ENCODE results near the gene SLC38A9. TPM values are rescaled to one million over a fixed set of nuclear protein-coding genes. Genes with fewer than 3 reads are reported as not detected.
A peak's percentile ranks its signal among the peaks of the same experiment; 100 is the strongest.

The SLC38A9 gene
- polyA plus RNA-seq, 2 of the 4 experiments (the other 2 are of a cell fraction) = 22.8 to 37.3 TPM

DNA sequence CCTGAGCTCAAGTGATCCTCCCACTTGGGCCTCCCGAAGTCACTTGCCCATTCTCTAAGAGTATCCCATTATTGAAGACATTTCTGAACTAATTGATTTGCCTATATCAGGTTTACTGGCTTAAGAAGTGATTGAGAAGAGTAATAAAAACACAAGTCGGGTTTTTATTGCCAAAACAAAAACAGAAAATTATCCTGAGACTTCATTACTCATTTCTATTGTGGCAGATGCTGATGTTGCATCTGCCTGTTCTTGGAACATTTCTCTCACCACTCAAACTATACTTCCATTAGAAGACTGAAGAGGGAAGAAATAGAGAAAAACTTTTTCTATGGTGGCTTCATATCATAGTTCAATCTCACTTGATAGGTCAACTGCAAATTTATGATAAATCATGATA is 135.5 kb downstream of the SLC38A9 start:
- Histone ChIP-seq H3K9me3 (no peaks in the 10 kb centered on the region), H3K4me2 (peak overlapping the region; percentile 56; the same call in 2 of the 3 replicates), H3K27ac (peak overlapping the region; percentile 33 to 64; a peak in 4 of 6 replicates), H3K4me3 (no peak overlapping the region), H3K4me1 (peaks cover 16% of the 10 kb centered on the region; the same call in 2 of the 3 replicates)
- DNase-seq (ENCODE audit: low read depth in 1 of 2, low spot score in 1 of 2) (no peak), ATAC-seq (no peak), FAIRE-seq (no peak)
- POLR2A ChIA-PET = interaction anchor here (0.7 kb wide), 1 partner anchor 20 kb away, joined by 4 read pairs; no protein-coding TSS in a partner anchor
- WGBS (ENCODE audit: missing lambda C conversion rate) = 49% methylated on average over 2 of the region's 2 CpGs
- TF ChIP-seq CHD2 (IDR thresholded peaks at IDR 0.05; ENCODE audit: low read length, partially characterized antibody) (no peak), RNF2 (IDR thresholded peaks at IDR 0.05; ENCODE audit: borderline replicate concordance, low read depth) (no peak), RFX5 (IDR thresholded peaks at IDR 0.05) (no peak), NPAS2 (CRISPR knock-in tag; IDR thresholded peaks at IDR 0.05; ENCODE audit: borderline replicate concordance) (no peak), NR3C1 (IDR thresholded peaks at IDR 0.05) (no peak), CBX2 (IDR thresholded peaks at IDR 0.05; ENCODE audit: borderline replicate concordance, low read depth) (no peak), KDM5A (IDR thresholded peaks at IDR 0.05) (no peak), EHF (CRISPR knock-in tag; IDR thresholded peaks at IDR 0.05) (no peak), CHD4 (IDR thresholded peaks at IDR 0.05; ENCODE audit: borderline replicate concordance) (no peak), HOXB5 (CRISPR knock-in tag; IDR thresholded peaks at IDR 0.05) (no peak), PHF8 (IDR thresholded peaks at IDR 0.05; ENCODE audit: borderline replicate concordance, low read depth) (no peak), ZFP36 (IDR thresholded peaks at IDR 0.05; ENCODE audit: borderline replicate concordance, partially characterized antibody) (no peak)
- TF ChIP-seq, protein P1, sequence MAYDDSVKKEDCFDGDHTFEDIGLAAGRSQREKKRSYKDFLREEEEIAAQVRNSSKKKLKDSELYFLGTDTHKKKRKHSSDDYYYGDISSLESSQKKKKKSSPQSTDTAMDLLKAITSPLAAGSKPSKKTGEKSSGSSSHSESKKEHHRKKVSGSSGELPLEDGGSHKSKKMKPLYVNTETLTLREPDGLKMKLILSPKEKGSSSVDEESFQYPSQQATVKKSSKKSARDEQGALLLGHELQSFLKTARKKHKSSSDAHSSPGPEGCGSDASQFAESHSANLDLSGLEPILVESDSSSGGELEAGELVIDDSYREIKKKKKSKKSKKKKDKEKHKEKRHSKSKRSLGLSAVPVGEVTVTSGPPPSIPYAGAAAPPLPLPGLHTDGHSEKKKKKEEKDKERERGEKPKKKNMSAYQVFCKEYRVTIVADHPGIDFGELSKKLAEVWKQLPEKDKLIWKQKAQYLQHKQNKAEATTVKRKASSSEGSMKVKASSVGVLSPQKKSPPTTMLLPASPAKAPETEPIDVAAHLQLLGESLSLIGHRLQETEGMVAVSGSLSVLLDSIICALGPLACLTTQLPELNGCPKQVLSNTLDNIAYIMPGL (CRISPR knock-in tag; IDR thresholded peaks at IDR 0.05; ENCODE audit: borderline replicate concordance) = no peak
- TF ChIP-seq, protein P2, sequence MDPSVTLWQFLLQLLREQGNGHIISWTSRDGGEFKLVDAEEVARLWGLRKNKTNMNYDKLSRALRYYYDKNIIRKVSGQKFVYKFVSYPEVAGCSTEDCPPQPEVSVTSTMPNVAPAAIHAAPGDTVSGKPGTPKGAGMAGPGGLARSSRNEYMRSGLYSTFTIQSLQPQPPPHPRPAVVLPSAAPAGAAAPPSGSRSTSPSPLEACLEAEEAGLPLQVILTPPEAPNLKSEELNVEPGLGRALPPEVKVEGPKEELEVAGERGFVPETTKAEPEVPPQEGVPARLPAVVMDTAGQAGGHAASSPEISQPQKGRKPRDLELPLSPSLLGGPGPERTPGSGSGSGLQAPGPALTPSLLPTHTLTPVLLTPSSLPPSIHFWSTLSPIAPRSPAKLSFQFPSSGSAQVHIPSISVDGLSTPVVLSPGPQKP (IDR thresholded peaks at IDR 0.05; ENCODE audit: low read depth, low read length) = no peak
- TF ChIP-seq, protein P3, sequence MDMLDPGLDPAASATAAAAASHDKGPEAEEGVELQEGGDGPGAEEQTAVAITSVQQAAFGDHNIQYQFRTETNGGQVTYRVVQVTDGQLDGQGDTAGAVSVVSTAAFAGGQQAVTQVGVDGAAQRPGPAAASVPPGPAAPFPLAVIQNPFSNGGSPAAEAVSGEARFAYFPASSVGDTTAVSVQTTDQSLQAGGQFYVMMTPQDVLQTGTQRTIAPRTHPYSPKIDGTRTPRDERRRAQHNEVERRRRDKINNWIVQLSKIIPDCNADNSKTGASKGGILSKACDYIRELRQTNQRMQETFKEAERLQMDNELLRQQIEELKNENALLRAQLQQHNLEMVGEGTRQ (IDR thresholded peaks at IDR 0.05) = no peak
- CTCF ChIA-PET = no interaction called here

Small RNA genes lying within 50 kb of the gene (small RNA-seq; reads per million reads assigned to genes)
- 0 reads per million in 6 experiments for gene AC016632.1

Other genes with a start within 250 kb of the SLC38A9 start
- 71.6 and 80.5 TPM in 2 replicates for gene PLPP1, start 177.4 kb downstream of the SLC38A9 start, polyA plus RNA-seq (2011; rRNA removed)
- gene PLPP1, start 177.4 kb downstream of the SLC38A9 start, polyA plus RNA-seq (2017; fragmentation: RNase III; extraction: RNeasy Plus Mini Kit Qiagen cat#74134 plus additional on column Dnase treatment) = 23.9 to 40.4 TPM (median 37.7 TPM) in 3 replicates
- 0.09 TPM in 2 replicates for gene DDX4, start 25.7 kb upstream of the SLC38A9 start, polyA plus RNA-seq (2011; rRNA removed)
- gene DDX4, start 25.7 kb upstream of the SLC38A9 start, polyA plus RNA-seq (2017; fragmentation: RNase III; extraction: RNeasy Plus Mini Kit Qiagen cat#74134 plus additional on column Dnase treatment) = 0.08 TPM in 1 of 3 replicates, not detected in the others
- gene IL31RA, start 139.0 kb upstream of the SLC38A9 start, polyA plus RNA-seq (2011; rRNA removed) = 2.0 and 2.2 TPM in 2 replicates
- 0.94 to 1.2 TPM (median 0.95 TPM) in 3 replicates for gene IL31RA, start 139.0 kb upstream of the SLC38A9 start, polyA plus RNA-seq (2017; fragmentation: RNase III; extraction: RNeasy Plus Mini Kit Qiagen cat#74134 plus additional on column Dnase treatment)

All from A549 (cell line).